GM13976 (cell line): Measurements from ENCODE around the gene GRAMD1B.

Experiments
- DNase-seq: peaks from one replicate; pipeline ENCODE4 v3.0.0; 2012; ENCODE audit warnings: low spot score
- CTCF ChIP-seq: IDR thresholded peaks from 2 replicates; pipeline ENCODE4 v1.5.1; 2012; ENCODE audit warnings: borderline replicate concordance, mild to moderate bottlenecking; ENCODE audit not compliant: insufficient read depth; ENCODE audit errors: extremely low read depth, missing control alignments, control extremely low read depth
- in situ Hi-C: fragments of 300-500 bp; cut with MboI; formaldehyde crosslinking; loops from one replicate; pipeline ENCODE4 v1.12.0; 2022; ENCODE audit warnings: low sequenced_read_pairs, mixed read lengths, inconsistent platforms; ENCODE audit not compliant: unreplicated experiment

The GRAMD1B gene

DNA sequence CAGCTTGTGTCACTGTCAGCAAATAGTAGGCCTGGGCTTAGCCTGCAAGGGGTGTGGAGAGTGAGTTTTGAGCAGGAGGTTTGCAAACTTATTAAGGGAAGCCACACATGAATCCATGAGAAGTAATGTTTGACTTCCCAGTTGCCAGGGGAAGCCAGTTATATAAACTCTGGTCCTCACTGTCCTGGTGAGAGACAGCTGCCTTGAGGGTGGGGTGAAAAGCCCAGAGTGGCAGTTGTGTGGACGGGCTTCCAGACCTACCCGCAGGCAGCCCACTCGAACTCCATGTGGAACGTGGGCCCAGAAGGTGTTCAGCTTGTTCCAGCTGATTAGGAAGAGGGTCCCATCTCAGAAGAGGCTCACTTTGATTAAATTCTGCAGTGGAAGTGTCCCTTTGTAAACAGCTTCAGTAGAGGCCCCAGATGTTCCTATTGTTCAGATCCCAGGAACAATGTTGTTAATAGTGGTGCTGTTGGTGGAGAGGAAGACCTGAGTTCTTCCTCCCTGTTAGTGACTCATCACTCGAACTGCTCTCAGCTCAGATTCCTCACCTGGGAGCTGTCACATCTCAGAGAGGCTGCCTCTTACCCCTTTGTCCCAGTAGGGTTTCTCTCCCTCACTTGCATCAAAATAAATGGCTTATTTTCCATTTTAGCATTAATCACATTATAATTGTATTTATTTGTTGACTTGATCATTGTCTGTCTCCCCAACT lies 63.4 kb downstream of the GRAMD1B start:
- no peak for TF ChIP-seq CTCF
- DNase-seq = no peak
- in situ Hi-C loops = loop anchor here (25.0 kb wide), 1 partner anchor 381 kb away; no protein-coding TSS in a partner anchor

GRCh38 chr11:123494195-123495050 lies 64.4 kb downstream of the GRAMD1B start:
- in situ Hi-C loops = loop anchor here (25.0 kb wide), 1 partner anchor 382 kb away; no protein-coding TSS in a partner anchor
- DNase-seq = no peak
- no peak for TF ChIP-seq CTCF

DNA sequence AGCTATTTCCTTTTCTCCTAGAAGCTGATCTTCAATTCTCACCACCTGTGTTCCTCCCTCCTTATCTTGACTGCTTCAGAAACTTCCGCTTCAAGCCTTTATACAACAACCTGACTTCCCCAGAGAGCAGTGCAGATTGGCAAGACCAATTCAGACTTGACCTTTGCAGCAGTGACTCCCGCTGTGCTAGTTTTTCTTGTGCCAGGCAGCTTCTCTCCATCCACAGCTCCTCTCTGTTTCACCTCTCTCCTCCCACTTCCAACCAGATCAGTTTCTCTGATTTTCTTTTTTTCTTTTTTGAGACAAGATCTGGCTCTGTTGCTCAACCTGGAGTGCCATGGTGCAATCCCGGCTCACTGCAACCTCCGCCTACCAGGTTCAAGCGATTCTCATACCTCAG lies 74.3 kb downstream of the GRAMD1B start:
- in situ Hi-C loops = no loop called here
- DNase-seq = no peak
- TF ChIP-seq CTCF = no peak

GRCh38 chr11:123505546-123506299 lies 75.7 kb downstream of the GRAMD1B start:
- in situ Hi-C loops = no loop called here

DNA sequence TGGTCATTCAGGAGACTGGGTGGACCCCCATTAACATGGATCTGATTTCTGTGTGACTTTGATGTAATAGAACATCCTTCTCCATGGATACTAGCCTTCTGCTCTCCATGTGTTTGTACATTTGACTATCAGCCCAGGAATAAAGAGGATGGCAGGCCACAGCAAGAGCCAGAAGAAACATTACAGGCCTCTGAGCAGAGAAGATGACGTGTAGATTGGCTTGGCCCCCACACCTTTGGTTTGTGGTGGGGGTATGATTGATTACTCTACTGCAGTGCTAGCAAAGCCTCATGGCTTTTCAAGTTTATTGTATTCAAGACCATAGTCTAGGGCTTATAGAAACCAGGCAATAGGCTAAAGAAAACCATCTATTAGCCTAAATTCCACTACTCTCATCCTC lies 77.0 kb downstream of the GRAMD1B start:
- in situ Hi-C loops = no loop called here
- DNase-seq = no peak
- no peak for TF ChIP-seq CTCF

More at GRCh38 chr11:123505546-123506299, 75.7 kb downstream of the GRAMD1B start:
- no peak for TF ChIP-seq CTCF
- DNase-seq = no peak
